CD14-positive monocyte (primary cell): Measurements from ENCODE around the gene LOX. TPM values are rescaled to one million over a fixed set of nuclear protein-coding genes. Genes with fewer than 3 reads are reported as not detected.

Experiments used
- DNase-seq, 3 donors: peaks; one replicate each; pipeline ENCODE4 v3.0.0-alpha.2; 2011 to 2022
- H2AFZ ChIP-seq: 2 replicates; pipeline ENCODE4 v1.6.0; 2012; ENCODE audit warnings: mild to moderate bottlenecking, low read depth, low read length, inconsistent platforms; ENCODE audit not compliant: insufficient read depth, poor library complexity, severe bottlenecking
- H3K27ac ChIP-seq, 2 donors: 1 replicate in 1 of 2; 2 replicates in 1 of 2; pipeline ENCODE4 v1.5.1; 2012 to 2013; ENCODE audit warnings: low read length in 2 of 2, control low read depth in 1 of 2, inconsistent platforms in 1 of 2, low read depth in 1 of 2, mild to moderate bottlenecking in 1 of 2
- H3K27me3 ChIP-seq, 2 donors: one replicate each; pipeline versions ENCODE4 v1.6.0 to v1.6.1; 2011 to 2013; ENCODE audit warnings: low read length in 2 of 2; ENCODE audit not compliant: control insufficient read depth in 2 of 2, insufficient read depth in 2 of 2
- H3K36me3 ChIP-seq, 2 donors: replicated peaks in 1 of 2; 1 replicate in 1 of 2; 2 replicates in 1 of 2; pipeline versions ENCODE4 v1.5.1 to v1.6.1; 2012 to 2013; ENCODE audit warnings: low read length in 2 of 2, control low read depth in 1 of 2, inconsistent platforms in 1 of 2, mild to moderate bottlenecking in 1 of 2; ENCODE audit not compliant: insufficient read depth in 2 of 2, control insufficient read depth in 1 of 2
- H3K4me1 ChIP-seq, 2 donors: 1 replicate in 1 of 2; 2 replicates in 1 of 2; pipeline versions ENCODE4 v1.5.1 to v1.6.1; 2012 to 2013; ENCODE audit warnings: low read length in 2 of 2, control low read depth in 1 of 2, inconsistent platforms in 1 of 2, mild to moderate bottlenecking in 1 of 2, moderate library complexity in 1 of 2; ENCODE audit not compliant: insufficient read depth in 2 of 2, control insufficient read depth in 1 of 2
- H3K4me2 ChIP-seq: replicated peaks from 2 replicates; pipeline ENCODE3; 2012; ENCODE audit warnings: low read length, moderate library complexity, mild to moderate bottlenecking; ENCODE audit not compliant: poor library complexity, severe bottlenecking; ENCODE audit errors: extremely low read depth
- H3K4me3 ChIP-seq, 3 experiments: fragments of 200-600 bp in 1 of 3; sonication (generic) in 1 of 3; replicated peaks in 1 of 3; 1 replicate in 2 of 3; 2 replicates in 1 of 3; pipeline ENCODE4 v1.5.1; 2011 to 2013; ENCODE audit warnings: low read length in 3 of 3, mild to moderate bottlenecking in 3 of 3, control low read depth in 2 of 3, low read depth in 2 of 3, inconsistent platforms in 1 of 3, moderate library complexity in 1 of 3
- H3K79me2 ChIP-seq: 2 replicates; pipeline ENCODE4 v1.6.0; 2012; ENCODE audit warnings: mild to moderate bottlenecking, control low read depth, inconsistent platforms, low read length, moderate library complexity; ENCODE audit not compliant: insufficient read depth
- H3K9ac ChIP-seq: 2 replicates; pipeline ENCODE4 v1.6.0; 2017; ENCODE audit warnings: low read length, mild to moderate bottlenecking; ENCODE audit not compliant: insufficient read depth, poor library complexity, severe bottlenecking
- H3K9me3 ChIP-seq, 2 donors: replicated peaks in 1 of 2; 1 replicate in 1 of 2; 2 replicates in 1 of 2; pipeline versions ENCODE4 v1.5.1 to v1.6.1; 2012 to 2013; ENCODE audit warnings: low read length in 2 of 2, control low read depth in 1 of 2; ENCODE audit not compliant: control insufficient read depth in 1 of 2, insufficient read depth in 1 of 2
- H4K20me1 ChIP-seq: 2 replicates; pipeline ENCODE4 v1.6.0; 2012; ENCODE audit warnings: mild to moderate bottlenecking, low read length, control low read depth, moderate library complexity; ENCODE audit not compliant: insufficient read depth
- H3K27ac Mint-ChIP-seq, 7 donors: one replicate each; pipeline ENCODE4 v1.8.0; 2020; ENCODE audit warnings: mild to moderate bottlenecking in 7 of 7, mixed read lengths in 7 of 7, moderate library complexity in 6 of 7, inconsistent platforms in 2 of 7
- H3K27me3 Mint-ChIP-seq, 3 donors: one replicate each; pipeline ENCODE4 v1.8.0; 2021 to 2022; ENCODE audit warnings: low read depth in 3 of 3, mild to moderate bottlenecking in 3 of 3, mixed read lengths in 3 of 3, moderate library complexity in 3 of 3, inconsistent platforms in 1 of 3
- H3K36me3 Mint-ChIP-seq, 2 donors: one replicate each; pipeline ENCODE4 v1.8.0; 2020; ENCODE audit warnings: mixed read lengths in 2 of 2, inconsistent platforms in 1 of 2, mild to moderate bottlenecking in 1 of 2
- H3K4me1 Mint-ChIP-seq: one replicate; pipeline ENCODE4 v1.8.0; 2020; ENCODE audit warnings: mild to moderate bottlenecking, mixed read lengths
- H3K4me3 Mint-ChIP-seq, 2 donors: one replicate each; pipeline ENCODE4 v1.8.0; 2020; ENCODE audit warnings: mild to moderate bottlenecking in 2 of 2, mixed read lengths in 2 of 2, moderate library complexity in 1 of 2
- H3K9me3 Mint-ChIP-seq, 7 donors: one replicate each; pipeline ENCODE4 v1.8.0; 2020 to 2022; ENCODE audit warnings: mixed read lengths in 7 of 7, mild to moderate bottlenecking in 6 of 7, moderate library complexity in 6 of 7, inconsistent platforms in 2 of 7
- CTCF ChIP-seq: fragments of 200-600 bp; IDR thresholded peaks from one replicate; pipeline ENCODE4 v1.8.0; 2022; ENCODE audit warnings: antibody characterized with exemption, mild to moderate bottlenecking
- WGBS: methylation state at CpG from one replicate; pipeline ENCODE4 v1.1.5; 2013; ENCODE audit warnings: missing lambda C conversion rate; ENCODE audit not compliant: insufficient coverage; 5-methylcytosine and 5-hydroxymethylcytosine counted together
- intact Hi-C, 2 donors: fragments of 100-400 bp; cut with micrococcal nuclease; formaldehyde crosslinking; loops; one replicate each; pipeline versions ENCODE4 v1.15.0 to v1.15.1; 2023
- polyA plus RNA-seq, 3 donors: library from polyadenylated mRNA; depleted of rRNA in 1 of 3; unstranded in 2 of 3; stranded (reverse) in 1 of 3; fragments of 300-500 nt in 2 of 3; fragments of >200 nt in 1 of 3; fragmentation: Illumina TruSeq in 2 of 3; gene quantifications; 1 replicate in 2 of 3; 2 replicates in 1 of 3; pipeline ENCODE4 v1.2.3, GENCODE V29; 2012 to 2021

LOX gene
- polyA plus RNA-seq, 3 donors = not detected

- Histone ChIP-seq H4K20me1 (no peaks in the 10 kb centered on the region), H3K79me2 (no peaks in the 10 kb centered on the region), H3K4me2 (no peak overlapping the region), H3K9me3 (no peaks in the 10 kb centered on the region), H3K4me3 (no peak overlapping the region), H3K36me3 (peaks cover 0 to 5% of the 10 kb centered on the region in 2 donors), H3K9ac (no peak overlapping the region), H3K27ac (no peak overlapping the region), H2AFZ (no peak overlapping the region), H3K4me1 (no peaks in the 10 kb centered on the region), H3K27me3 (no peaks in the 10 kb centered on the region)
- Mint-ChIP-seq H3K9me3 (peaks cover 0 to 12% (median 3%) of the 10 kb centered on the region in 7 donors), H3K36me3 (peaks cover 0 to 6% of the 10 kb centered on the region in 2 donors), H3K27me3 (no peaks in the 10 kb centered on the region), H3K4me3 (no peak overlapping the region), H3K4me1 (no peaks in the 10 kb centered on the region), H3K27ac (no peak overlapping the region)
- intact Hi-C loops = no loop called here
- no peak for DNase-seq
- WGBS = no CpG with 5 or more reads among the region's 3 CpGs
- no peak for TF ChIP-seq CTCF
These were observed 37.3 kb downstream of the LOX start for GRCh38 chr5:122040636-122041302.

GRCh38 chr5:122036326-122036725 lies 41.7 kb downstream of the LOX start:
- H3K4me2 ChIP-seq = no peak overlapping the region
- Mint-ChIP-seq H3K9me3 (peaks cover 0 to 4% (median 0%) of the 10 kb centered on the region in 7 donors), H3K4me1 (no peaks in the 10 kb centered on the region), H3K27ac (no peak overlapping the region), H3K4me3 (no peak overlapping the region), H3K27me3 (peaks cover 0 to 1% (median 0%) of the 10 kb centered on the region in 3 donors), H3K36me3 (peaks cover 9 to 12% of the 10 kb centered on the region in 2 donors)
- H3K27ac ChIP-seq = no peak overlapping the region
- no peaks in the 10 kb centered on the region for H3K9me3 ChIP-seq
- no peak overlapping the region for H3K4me3 ChIP-seq
- peaks cover 0 to 5% of the 10 kb centered on the region in 2 donors for H3K36me3 ChIP-seq
- H3K9ac ChIP-seq = no peak overlapping the region
- H3K79me2 ChIP-seq = no peaks in the 10 kb centered on the region
- no peak for DNase-seq
- no peaks in the 10 kb centered on the region for H3K27me3 ChIP-seq
- intact Hi-C loops = no loop called here
- TF ChIP-seq CTCF = no peak
- H2AFZ ChIP-seq = no peak overlapping the region
- no peaks in the 10 kb centered on the region for H3K4me1 ChIP-seq
- 90% methylated on average over 4 of the region's 4 CpGs for WGBS
- H4K20me1 ChIP-seq = no peaks in the 10 kb centered on the region
